ENCODE measurements around the gene SLAMF1. TPM values are rescaled to one million over a fixed set of nuclear protein-coding genes. Genes with fewer than 3 reads are reported as not detected.

The SLAMF1 gene
- total RNA-seq, 4 donors from 2014 or later: 1.5 to 18.0 (median 1.5) TPM

DNA sequence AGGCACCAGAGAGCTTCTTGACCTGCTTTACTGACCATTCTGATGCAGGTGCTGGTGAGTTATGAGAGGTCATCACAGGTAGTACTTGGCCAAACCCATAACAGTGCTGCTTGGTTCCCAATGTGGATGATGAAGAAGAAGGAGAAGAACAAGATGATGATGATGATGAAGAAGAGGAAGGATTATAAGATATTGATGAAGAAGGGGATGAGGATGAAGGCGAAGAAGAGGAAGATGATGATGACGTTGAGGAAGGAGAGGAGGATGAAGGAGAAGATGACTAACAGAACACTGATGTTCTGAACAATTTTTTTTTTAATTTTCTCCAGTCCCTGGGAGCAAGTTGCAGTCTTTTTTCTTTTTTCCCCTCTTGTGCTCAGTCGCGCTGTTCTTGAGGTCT lies 23.9 kb upstream of the SLAMF1 start:
- ATAC-seq (ENCODE audit: low FRiP score) (no peak), DNase-seq (ENCODE audit: low spot score) (no peak)

DNA sequence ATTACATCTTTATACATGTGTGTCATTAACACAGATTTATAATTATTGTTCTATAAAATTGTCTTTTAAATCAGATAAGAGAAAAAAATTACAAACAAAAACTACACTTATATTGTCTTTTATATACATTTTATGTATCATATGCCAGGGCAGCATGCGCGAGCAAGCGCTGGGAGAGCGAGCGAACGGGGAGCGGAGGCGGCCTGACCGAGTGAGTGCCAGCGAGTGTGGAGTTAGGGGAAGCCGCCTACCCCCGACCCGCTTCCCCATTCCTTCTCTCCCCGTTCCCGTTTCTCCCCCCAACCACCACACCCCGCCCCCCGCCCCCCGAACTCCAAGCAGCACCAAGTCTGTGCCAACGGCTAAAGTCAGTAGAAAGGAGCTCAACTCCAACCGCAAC lies 23.0 kb upstream of the SLAMF1 start:
- no peak for ATAC-seq (ENCODE audit: low FRiP score)
- no peak for DNase-seq (ENCODE audit: low spot score)
- TF ChIP-seq, protein P1, sequence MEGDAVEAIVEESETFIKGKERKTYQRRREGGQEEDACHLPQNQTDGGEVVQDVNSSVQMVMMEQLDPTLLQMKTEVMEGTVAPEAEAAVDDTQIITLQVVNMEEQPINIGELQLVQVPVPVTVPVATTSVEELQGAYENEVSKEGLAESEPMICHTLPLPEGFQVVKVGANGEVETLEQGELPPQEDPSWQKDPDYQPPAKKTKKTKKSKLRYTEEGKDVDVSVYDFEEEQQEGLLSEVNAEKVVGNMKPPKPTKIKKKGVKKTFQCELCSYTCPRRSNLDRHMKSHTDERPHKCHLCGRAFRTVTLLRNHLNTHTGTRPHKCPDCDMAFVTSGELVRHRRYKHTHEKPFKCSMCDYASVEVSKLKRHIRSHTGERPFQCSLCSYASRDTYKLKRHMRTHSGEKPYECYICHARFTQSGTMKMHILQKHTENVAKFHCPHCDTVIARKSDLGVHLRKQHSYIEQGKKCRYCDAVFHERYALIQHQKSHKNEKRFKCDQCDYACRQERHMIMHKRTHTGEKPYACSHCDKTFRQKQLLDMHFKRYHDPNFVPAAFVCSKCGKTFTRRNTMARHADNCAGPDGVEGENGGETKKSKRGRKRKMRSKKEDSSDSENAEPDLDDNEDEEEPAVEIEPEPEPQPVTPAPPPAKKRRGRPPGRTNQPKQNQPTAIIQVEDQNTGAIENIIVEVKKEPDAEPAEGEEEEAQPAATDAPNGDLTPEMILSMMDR (IDR thresholded peaks at IDR 0.05): no peak

More for the DNA sequence above, 23.9 kb upstream of the SLAMF1 start:
- TF ChIP-seq, protein P1 (IDR thresholded peaks at IDR 0.05): no peak

DNA sequence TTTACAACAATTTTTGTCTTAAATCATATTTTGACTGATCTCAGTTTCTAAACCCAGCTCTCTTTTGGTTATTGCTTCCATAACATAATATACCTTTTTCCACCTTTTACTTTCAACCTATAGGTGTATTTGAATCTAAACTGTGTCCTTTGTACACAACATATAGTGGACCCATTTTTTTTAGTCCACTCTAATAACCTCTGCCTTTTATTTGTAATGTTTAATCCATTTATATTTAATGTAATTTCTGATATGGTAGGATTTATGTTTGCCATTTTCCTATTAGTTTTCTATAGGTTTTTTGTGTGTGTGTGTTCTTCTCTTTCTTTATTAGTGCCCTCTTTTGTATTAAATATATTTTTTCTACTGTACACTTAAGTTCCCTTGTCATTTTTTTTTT lies 22.4 kb upstream of the SLAMF1 start:
- no peak for DNase-seq (ENCODE audit: low spot score)
- TF ChIP-seq, protein P1 (IDR thresholded peaks at IDR 0.05): no peak

DNA sequence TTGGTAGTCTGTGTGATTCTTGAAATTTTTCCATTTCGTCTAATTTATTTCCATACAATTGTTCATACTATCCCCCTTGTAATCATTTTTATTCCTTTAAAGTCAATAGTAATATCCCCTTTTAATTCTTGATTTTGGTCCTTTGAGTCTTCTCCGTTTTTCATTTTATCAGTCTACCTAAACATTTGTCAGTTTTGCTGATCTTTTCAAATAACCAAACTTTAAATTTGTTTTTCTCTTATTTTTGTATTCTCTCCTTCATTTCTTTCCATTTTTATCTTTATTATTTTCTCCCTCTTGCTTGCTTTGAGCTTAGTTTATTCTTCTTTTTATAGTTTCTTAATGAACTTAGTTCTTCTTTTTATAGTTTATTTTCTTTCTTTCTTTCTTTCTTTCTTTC lies 21.1 kb upstream of the SLAMF1 start:
- TF ChIP-seq, protein P1 (IDR thresholded peaks at IDR 0.05): no peak
- DNase-seq (ENCODE audit: low spot score) (no peak), ATAC-seq (ENCODE audit: low FRiP score) (no peak)

More for the DNA sequence above, 22.4 kb upstream of the SLAMF1 start:
- no peak for ATAC-seq (ENCODE audit: low FRiP score)

DNA sequence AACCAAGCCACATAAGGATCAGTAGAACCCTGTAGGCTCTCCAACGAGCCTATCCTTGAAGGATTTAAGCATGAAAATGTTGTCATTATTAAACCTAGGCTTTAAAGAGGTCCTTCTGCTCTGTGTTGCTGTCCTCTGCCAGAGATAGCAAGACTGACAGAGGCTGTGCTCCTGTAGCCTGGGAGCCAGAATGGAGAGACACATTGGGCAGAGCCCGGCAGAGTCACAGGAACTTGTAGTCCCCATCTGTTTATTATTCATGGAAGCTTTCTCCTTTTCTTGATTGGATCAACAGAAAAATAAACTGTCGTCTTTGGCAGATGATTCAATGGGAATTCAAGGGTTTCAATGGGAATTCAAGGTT lies 19.2 kb upstream of the SLAMF1 start:
- DNase-seq (ENCODE audit: low spot score) (no peak), ATAC-seq (ENCODE audit: low FRiP score) (peak; percentile 38)
- TF ChIP-seq, protein P1 (IDR thresholded peaks at IDR 0.05): no peak

DNA sequence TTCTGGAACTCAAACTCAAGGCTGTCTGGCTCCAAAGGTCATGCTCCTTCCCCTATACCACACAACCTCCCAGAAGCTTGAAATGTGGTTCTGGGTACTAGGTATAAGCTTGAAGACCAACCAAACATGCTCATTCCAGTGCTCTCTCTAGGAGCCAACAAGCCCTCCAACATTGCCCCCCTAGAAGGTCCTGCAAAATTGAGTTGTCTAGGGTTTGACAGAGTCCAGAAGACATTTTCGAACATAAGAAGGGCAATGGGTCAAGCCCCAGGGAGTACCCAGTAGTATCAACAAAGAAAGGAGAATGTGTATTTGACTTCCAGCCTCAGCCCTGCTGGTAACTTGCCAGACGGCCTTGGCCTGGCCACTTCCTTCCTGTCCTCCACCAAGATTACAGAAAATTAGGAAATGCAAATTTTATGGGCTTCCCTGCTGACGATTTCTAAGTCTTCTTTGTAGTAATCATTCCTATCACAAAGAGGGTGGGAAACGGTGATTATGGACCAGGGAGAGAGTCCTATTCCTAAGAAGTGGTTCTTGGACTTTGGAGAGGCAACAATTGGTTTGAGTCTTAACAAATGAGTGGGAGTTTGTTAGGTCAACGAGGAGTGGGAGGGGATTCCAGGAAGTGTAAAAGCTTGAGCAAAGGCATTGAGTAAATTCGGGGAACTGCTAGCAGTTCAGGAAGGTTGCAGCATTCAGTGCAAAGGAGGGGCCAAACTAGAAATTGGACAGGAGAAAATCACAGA lies 18.7 kb upstream of the SLAMF1 start:
- TF ChIP-seq, protein P1 (IDR thresholded peaks at IDR 0.05): no peak
- ATAC-seq (ENCODE audit: low FRiP score) (peak; percentile 81), DNase-seq (ENCODE audit: low spot score) (no peak)

DNA sequence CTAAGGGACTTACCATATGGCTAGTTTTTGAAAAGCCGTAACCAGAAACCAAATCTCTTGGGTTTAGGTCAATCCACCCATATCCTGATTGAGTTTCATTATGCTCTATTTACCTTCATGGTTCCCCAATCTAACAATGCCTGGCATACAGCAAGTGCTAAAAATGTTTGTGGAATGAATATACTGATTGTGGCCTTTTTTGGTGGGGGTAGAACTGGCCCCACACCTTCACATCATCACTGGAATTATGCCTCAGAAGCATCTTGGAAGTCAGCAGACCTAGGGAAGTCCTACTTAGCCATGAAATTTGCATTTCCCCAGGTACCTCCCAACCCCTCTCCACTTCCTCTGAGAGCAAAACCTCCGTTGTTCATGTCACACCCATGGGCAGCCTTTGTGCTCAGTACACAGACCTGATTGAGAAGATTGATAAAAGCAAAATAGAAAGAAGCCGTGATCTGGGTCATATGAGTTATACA lies 17.8 kb upstream of the SLAMF1 start:
- no peak for ATAC-seq (ENCODE audit: low FRiP score)

More for the DNA sequence above, 17.8 kb upstream of the SLAMF1 start:
- DNase-seq (ENCODE audit: low spot score): no peak
- TF ChIP-seq, protein P1 (IDR thresholded peaks at IDR 0.05): no peak
